Measurements from ENCODE around the gene NDUFB11. TPM values are rescaled to one million over a fixed set of nuclear protein-coding genes. Genes with fewer than 3 reads are reported as not detected.

NDUFB11 gene
- total and polyA plus RNA-seq, 9 of the 15 experiments (the other 6 are each of a cell fraction or from before 2014, with no cell fraction given) = 20.9 to 269 (median 86.8) TPM

GRCh38 chrX:47174376-47174775 is 29.9 kb upstream of the NDUFB11 start:
- BruUV-seq (replicated peaks) = no TSS peak
- TF ChIP-seq ZNF57 (CRISPR knock-in tag; IDR thresholded peaks at IDR 0.05) = no peak
- no peak for TF ChIP-seq HLTF (IDR thresholded peaks at IDR 0.05)
- no peak for TF ChIP-seq NFIX (CRISPR knock-in tag; IDR thresholded peaks at IDR 0.05; ENCODE audit: low read depth)
- no peak for TF ChIP-seq ZBTB8A (IDR thresholded peaks at IDR 0.05; ENCODE audit: partially characterized antibody)
- TF ChIP-seq, protein P1, sequence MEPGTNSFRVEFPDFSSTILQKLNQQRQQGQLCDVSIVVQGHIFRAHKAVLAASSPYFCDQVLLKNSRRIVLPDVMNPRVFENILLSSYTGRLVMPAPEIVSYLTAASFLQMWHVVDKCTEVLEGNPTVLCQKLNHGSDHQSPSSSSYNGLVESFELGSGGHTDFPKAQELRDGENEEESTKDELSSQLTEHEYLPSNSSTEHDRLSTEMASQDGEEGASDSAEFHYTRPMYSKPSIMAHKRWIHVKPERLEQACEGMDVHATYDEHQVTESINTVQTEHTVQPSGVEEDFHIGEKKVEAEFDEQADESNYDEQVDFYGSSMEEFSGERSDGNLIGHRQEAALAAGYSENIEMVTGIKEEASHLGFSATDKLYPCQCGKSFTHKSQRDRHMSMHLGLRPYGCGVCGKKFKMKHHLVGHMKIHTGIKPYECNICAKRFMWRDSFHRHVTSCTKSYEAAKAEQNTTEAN (CRISPR knock-in tag; IDR thresholded peaks at IDR 0.05) = no peak
- no peak for TF ChIP-seq KLF13 (tag; IDR thresholded peaks at IDR 0.05; ENCODE audit: borderline replicate concordance, low read depth)
- H3K4me1 ChIP-seq (replicated peaks in 1 of 2; ENCODE audit: control insufficient read depth in 2 of 2, insufficient read depth in 2 of 2, low read length in 2 of 2) = no peaks in the 10 kb centered on the region; a peak in 1 of 5 replicates
- no peak overlapping the region for H3K4me3 ChIP-seq
- ChIA-PET CTCF (ENCODE audit: low intra/inter-chr PET ratio) (no interaction called here), POLR2A (no interaction called here)
- no peak overlapping the region for H3K27ac ChIP-seq (ENCODE audit: extremely low read depth, low read depth, low read length)
- no peak for DNase-seq (ENCODE audit: extremely low read depth in 1 of 4, low spot score in 3 of 4)
- ATAC-seq = no peak
- H3K9me1 ChIP-seq (ENCODE audit: control insufficient read depth, insufficient read depth, low read length) = no peaks in the 10 kb centered on the region
- H2AFZ ChIP-seq (ENCODE audit: low read depth, low read length) = no peak overlapping the region
- 92% methylated on average over 10 of the region's 12 CpGs for WGBS (ENCODE audit: insufficient coverage, low coverage, missing lambda C conversion rate)
- no peak overlapping the region for H3K9ac ChIP-seq (ENCODE audit: insufficient read depth in 1 of 2, low read depth in 2 of 2, low read length in 2 of 2)
- H3K9me3 ChIP-seq (replicated peaks; ENCODE audit: control insufficient read depth, insufficient read depth, low read depth, low read length) = no peaks in the 10 kb centered on the region
- no peak overlapping the region for H3K4me2 ChIP-seq (ENCODE audit: insufficient read depth, low read length)
- no peaks in the 10 kb centered on the region for H3K27me3 ChIP-seq (ENCODE audit: control insufficient read depth in 2 of 2, insufficient read depth in 2 of 2, low read length in 2 of 2)
- in situ Hi-C loops (cut with MboI) = no loop called here
- peaks cover 88% of the 10 kb centered on the region; the same call in 2 of the 3 replicates for H3K36me3 ChIP-seq (ENCODE audit: control insufficient read depth, insufficient read depth, low read length)
- peaks cover 4% of the 10 kb centered on the region for H4K20me1 ChIP-seq (replicated peaks; ENCODE audit: control insufficient read depth, insufficient read depth, low read length)
- H3K79me2 ChIP-seq (ENCODE audit: control insufficient read depth, insufficient read depth, low read length) = no peaks in the 10 kb centered on the region
- intact Hi-C loops (cut with micrococcal nuclease) = no loop called here
- no peak for FAIRE-seq
